Measurements from ENCODE around the gene SARDH.

Gene SARDH

GRCh38 chr9:133714606-133715294 lies 23.4 kb downstream of the SARDH start:
- no peak for DNase-seq (ENCODE audit: low read depth in 3 of 3)

GRCh38 chr9:133713960-133714495 lies 24.1 kb downstream of the SARDH start:
- no peak for DNase-seq (ENCODE audit: low read depth in 3 of 3)

GRCh38 chr9:133713150-133713959 lies 24.8 kb downstream of the SARDH start:
- DNase-seq (ENCODE audit: low read depth in 3 of 3), result no peak

- DNase-seq (ENCODE audit: low read depth in 3 of 3), result no peak
These were observed 25.7 kb downstream of the SARDH start for GRCh38 chr9:133712221-133713100.

- DNase-seq (ENCODE audit: low read depth in 3 of 3), result no peak
These were observed 26.5 kb downstream of the SARDH start for GRCh38 chr9:133711428-133712220.

- DNase-seq (ENCODE audit: low read depth in 3 of 3), result no peak
These were observed 27.3 kb downstream of the SARDH start for GRCh38 chr9:133710661-133711427.

- no peak for DNase-seq (ENCODE audit: low read depth in 3 of 3)
These were observed 28.2 kb downstream of the SARDH start for GRCh38 chr9:133709691-133710571.

GRCh38 chr9:133709015-133709611 lies 29.0 kb downstream of the SARDH start:
- DNase-seq (ENCODE audit: low read depth in 3 of 3), result peak in 1 of 3 donors; percentile 41

- no peak for DNase-seq (ENCODE audit: low read depth in 3 of 3)
These were observed 29.7 kb downstream of the SARDH start for GRCh38 chr9:133708246-133709014.

- no peak for DNase-seq (ENCODE audit: low read depth in 3 of 3)
These were observed 30.3 kb downstream of the SARDH start for GRCh38 chr9:133707763-133708245.

GRCh38 chr9:133707065-133707762 lies 30.9 kb downstream of the SARDH start:
- DNase-seq (ENCODE audit: low read depth in 3 of 3), result no peak

GRCh38 chr9:133706307-133707050 lies 31.7 kb downstream of the SARDH start:
- no peak for DNase-seq (ENCODE audit: low read depth in 3 of 3)

- DNase-seq (ENCODE audit: low read depth in 3 of 3), result no peak
These were observed 32.6 kb downstream of the SARDH start for GRCh38 chr9:133705576-133705975.

- no peak for DNase-seq (ENCODE audit: low read depth in 3 of 3)
These were observed 33.4 kb downstream of the SARDH start for GRCh38 chr9:133704711-133705181.

GRCh38 chr9:133703591-133704399 lies 34.4 kb downstream of the SARDH start:
- no peak for DNase-seq (ENCODE audit: low read depth in 3 of 3)

Data from stimulated activated CD4-positive, alpha-beta T cell treated with anti-CD3 and anti-CD28 coated beads, TNF-alpha, amount 100 ng/mL, for 48 hours (primary cell).